ENCODE results near the gene PDCL2.
"Not testable (repeated sequence)": the region's sequence is repeated elsewhere in the genome, so short reads cannot be mapped to it uniquely, and the experiment has no call there.

Gene PDCL2

DNA sequence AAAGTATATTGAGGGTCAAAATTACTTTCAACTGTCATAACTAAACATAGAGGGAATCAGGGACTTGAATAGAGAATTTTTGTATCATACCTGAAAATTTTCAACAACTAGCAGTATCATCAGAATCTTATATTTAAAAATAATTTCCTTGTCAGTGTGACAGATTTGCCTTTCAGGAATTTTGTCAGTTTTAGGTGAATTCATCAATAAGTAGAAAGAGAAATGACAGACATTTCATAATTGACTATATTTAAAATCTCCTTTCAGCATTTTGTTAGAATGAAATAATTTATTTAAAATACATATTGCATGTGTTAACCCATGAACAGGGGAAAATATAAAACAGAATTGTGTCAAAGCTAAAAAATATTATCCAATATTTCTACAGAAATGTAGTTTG is 8.6 kb upstream of the PDCL2 start:
- DNase-seq (ENCODE audit: low read depth), result no peak
- H3K4me3 ChIP-seq (ENCODE audit: control insufficient read depth, low read depth, low read length), result no peak overlapping the region
- TF ChIP-seq CTCF (conservative IDR thresholded peaks at IDR 0.05; ENCODE audit: control insufficient read depth, insufficient read depth, low read depth, low read length), result no peak

DNA sequence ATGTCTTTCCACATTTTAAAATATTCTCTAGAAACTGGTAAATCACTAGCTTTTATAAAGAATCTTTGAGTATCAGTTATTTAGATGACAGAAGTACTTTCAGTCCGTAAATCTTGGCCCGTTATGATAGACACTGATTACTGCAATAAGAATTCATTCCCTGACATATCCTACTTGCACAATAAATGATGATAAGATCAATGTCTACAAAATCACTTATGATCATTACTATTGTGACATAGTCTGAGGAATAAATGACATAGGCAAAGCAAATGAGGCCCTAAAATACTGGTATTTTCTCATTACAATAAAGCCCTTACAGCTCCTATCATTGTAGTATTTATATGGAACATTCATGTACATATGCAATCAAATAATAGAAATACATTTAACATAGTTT is 6.6 kb upstream of the PDCL2 start:
- no peak overlapping the region for H3K4me3 ChIP-seq (ENCODE audit: control insufficient read depth, low read depth, low read length)
- TF ChIP-seq CTCF (conservative IDR thresholded peaks at IDR 0.05; ENCODE audit: control insufficient read depth, insufficient read depth, low read depth, low read length), result no peak

GRCh38 chr4:55588160-55588559 is 3.9 kb downstream of the PDCL2 start:
- no peak for TF ChIP-seq CTCF (conservative IDR thresholded peaks at IDR 0.05; ENCODE audit: control insufficient read depth, insufficient read depth, low read depth, low read length)
- no peak for DNase-seq (ENCODE audit: low read depth)
- H3K4me3 ChIP-seq (ENCODE audit: control insufficient read depth, low read depth, low read length), result no peak overlapping the region

More for the DNA sequence above, 6.6 kb upstream of the PDCL2 start:
- no peak for DNase-seq (ENCODE audit: low read depth)

GRCh38 chr4:55582773-55583172 is 9.3 kb downstream of the PDCL2 start:
- H3K4me3 ChIP-seq (ENCODE audit: control insufficient read depth, low read depth, low read length); DNase-seq (ENCODE audit: low read depth): not testable (repeated sequence)

DNA sequence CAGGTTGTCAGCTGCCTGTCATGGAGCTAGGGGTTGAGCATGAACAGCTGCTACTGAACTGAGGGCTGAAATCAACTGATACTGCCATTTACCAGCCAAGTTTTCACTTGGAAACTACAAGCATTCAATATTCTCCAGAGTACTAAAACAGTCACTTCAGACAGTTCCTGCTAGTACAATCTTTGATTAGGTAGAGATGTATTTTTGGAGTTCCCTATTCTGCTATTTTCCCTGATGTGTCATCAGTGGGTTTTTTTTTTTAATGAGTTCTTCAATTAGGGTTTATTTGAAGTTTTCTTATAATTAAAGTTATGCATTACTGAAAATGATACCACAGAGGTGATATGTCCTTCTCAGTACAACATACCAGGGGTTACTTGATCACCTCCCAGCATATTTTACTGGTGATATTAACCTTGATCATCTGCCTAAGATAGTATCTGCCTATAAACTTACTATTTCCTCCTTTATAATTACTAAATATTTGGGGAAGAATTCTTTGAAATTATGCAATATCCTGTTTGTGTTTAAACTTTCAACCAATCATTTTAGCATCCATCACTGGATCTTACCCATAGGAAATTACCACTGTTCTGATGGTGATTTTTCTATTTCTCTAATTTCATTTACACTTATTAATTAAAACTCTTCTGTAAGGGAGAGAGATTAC is 13.6 kb downstream of the PDCL2 start:
- no peak for DNase-seq (ENCODE audit: low read depth)
- no peak overlapping the region for H3K4me3 ChIP-seq (ENCODE audit: control insufficient read depth, low read depth, low read length)
- no peak for TF ChIP-seq CTCF (conservative IDR thresholded peaks at IDR 0.05; ENCODE audit: control insufficient read depth, insufficient read depth, low read depth, low read length)

DNA sequence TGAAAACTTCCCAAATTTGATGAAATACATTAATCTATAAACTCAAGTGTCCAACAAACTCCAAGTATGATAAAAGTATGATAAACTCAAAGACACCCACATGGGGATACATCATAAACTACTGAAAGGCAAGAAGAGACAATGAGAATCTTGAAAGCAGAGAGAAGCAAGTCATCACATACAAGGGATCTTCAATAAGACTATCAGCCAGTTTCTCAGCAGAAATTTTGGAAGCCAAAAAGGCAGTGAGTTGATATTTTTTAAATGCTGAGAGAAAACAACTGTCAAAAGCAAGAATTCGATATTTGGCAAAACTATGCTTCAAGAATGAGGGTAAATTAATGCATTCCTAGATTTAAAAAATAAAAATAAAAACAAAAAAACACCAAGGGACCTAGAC is 16.5 kb downstream of the PDCL2 start:
- DNase-seq (ENCODE audit: low read depth), result no peak
- TF ChIP-seq CTCF (conservative IDR thresholded peaks at IDR 0.05; ENCODE audit: control insufficient read depth, insufficient read depth, low read depth, low read length), result no peak
- no peak overlapping the region for H3K4me3 ChIP-seq (ENCODE audit: control insufficient read depth, low read depth, low read length)

GRCh38 chr4:55574252-55574651 is 17.8 kb downstream of the PDCL2 start:
- TF ChIP-seq CTCF (conservative IDR thresholded peaks at IDR 0.05; ENCODE audit: control insufficient read depth, insufficient read depth, low read depth, low read length), result no peak
- DNase-seq (ENCODE audit: low read depth), result no peak
- H3K4me3 ChIP-seq (ENCODE audit: control insufficient read depth, low read depth, low read length), result no peak overlapping the region
